Measurements from ENCODE around the gene HS3ST2. TPM values are rescaled to one million over a fixed set of nuclear protein-coding genes. Genes with fewer than 3 reads are reported as not detected.

HS3ST2 gene
- total RNA-seq, 1 experiment from 2014 or later, result 0.24 TPM

DNA sequence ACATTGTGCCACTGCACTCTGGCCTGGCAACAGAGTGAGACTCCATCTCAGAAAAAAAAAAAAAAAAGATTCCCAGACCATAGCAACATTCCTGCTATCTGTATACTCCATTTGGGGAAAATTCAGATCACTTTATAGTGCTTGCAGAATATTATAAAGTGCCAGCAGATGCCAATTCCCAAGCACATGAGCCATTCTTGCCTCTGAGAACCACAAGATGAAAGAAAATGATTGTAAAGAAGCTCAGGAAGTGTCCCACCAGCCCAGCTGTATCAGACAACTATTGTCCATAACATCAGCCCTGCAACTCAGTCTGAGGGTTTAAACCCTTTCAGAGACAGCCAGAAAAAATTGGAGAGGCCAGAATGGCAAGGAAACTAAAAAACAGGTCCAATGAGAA lies 69.0 kb downstream of the HS3ST2 start:
- BruUV-seq (replicated peaks), result no TSS peak
- no peak overlapping the region for H3K4me3 ChIP-seq (ENCODE audit: low read depth, low read length, poor library complexity, severe bottlenecking)
- ChIA-PET CTCF (no interaction called here), POLR2A (ENCODE audit: low non-redundant PET) (no interaction called here)
- no peaks in the 10 kb centered on the region for H3K36me3 ChIP-seq (ENCODE audit: insufficient read depth, low read length, poor library complexity, severe bottlenecking)
- peaks cover 44% of the 10 kb centered on the region for H3K27me3 ChIP-seq (replicated peaks; ENCODE audit: insufficient read depth, low read depth, low read length, poor library complexity)
- H3K27ac ChIP-seq (ENCODE audit: low read depth, low read length, poor library complexity, severe bottlenecking), result no peak overlapping the region
- H3K4me1 ChIP-seq (ENCODE audit: insufficient read depth, low read length, poor library complexity, severe bottlenecking), result no peaks in the 10 kb centered on the region
- no peaks in the 10 kb centered on the region for H3K9me3 ChIP-seq (ENCODE audit: low read depth, low read length, poor library complexity, severe bottlenecking)
- TF ChIP-seq CTCF (conservative IDR thresholded peaks at IDR 0.05; ENCODE audit: low read depth, low read length) (no peak), EZH2 (IDR thresholded peaks at IDR 0.05; ENCODE audit: borderline replicate concordance, low read depth, low read length, poor library complexity, severe bottlenecking) (no peak)
- intact Hi-C loops (cut with micrococcal nuclease; ENCODE audit: unreplicated experiment), result no loop called here
- no peak for DNase-seq (ENCODE audit: low spot score)

DNA sequence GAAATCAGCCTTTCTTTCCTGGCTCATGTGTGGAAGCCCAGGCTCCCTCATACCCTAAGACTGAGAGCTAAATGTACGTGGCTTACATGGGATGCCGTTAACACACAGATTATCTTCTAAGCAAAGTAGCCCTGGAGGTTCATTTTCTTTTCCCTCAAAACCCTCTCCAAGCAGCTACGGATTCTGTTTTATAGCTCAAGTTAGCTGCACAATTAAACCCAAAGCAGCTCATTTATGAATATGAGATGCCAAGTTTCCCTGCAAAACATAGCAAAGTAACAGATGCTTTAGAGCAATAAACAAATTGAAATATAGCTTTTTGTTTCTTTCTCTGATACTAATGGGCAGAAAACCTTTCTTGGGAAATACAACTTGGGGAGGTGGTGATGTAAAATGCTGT lies 72.0 kb downstream of the HS3ST2 start:
- ChIA-PET CTCF (no interaction called here), POLR2A (ENCODE audit: low non-redundant PET) (no interaction called here)
- Histone ChIP-seq H3K27me3 (replicated peaks; ENCODE audit: insufficient read depth, low read depth, low read length, poor library complexity) (peaks cover 53% of the 10 kb centered on the region), H3K4me1 (ENCODE audit: insufficient read depth, low read length, poor library complexity, severe bottlenecking) (no peaks in the 10 kb centered on the region), H3K27ac (ENCODE audit: low read depth, low read length, poor library complexity, severe bottlenecking) (no peak overlapping the region), H3K36me3 (ENCODE audit: insufficient read depth, low read length, poor library complexity, severe bottlenecking) (no peaks in the 10 kb centered on the region), H3K9me3 (ENCODE audit: low read depth, low read length, poor library complexity, severe bottlenecking) (no peaks in the 10 kb centered on the region), H3K4me3 (ENCODE audit: low read depth, low read length, poor library complexity, severe bottlenecking) (no peak overlapping the region)
- intact Hi-C loops (cut with micrococcal nuclease; ENCODE audit: unreplicated experiment), result no loop called here
- TF ChIP-seq EZH2 (IDR thresholded peaks at IDR 0.05; ENCODE audit: borderline replicate concordance, low read depth, low read length, poor library complexity, severe bottlenecking), result no peak
- TF ChIP-seq CTCF (conservative IDR thresholded peaks at IDR 0.05; ENCODE audit: low read depth, low read length), result no peak
- no peak for DNase-seq (ENCODE audit: low spot score)
- no TSS peak for BruUV-seq (replicated peaks)

- Histone ChIP-seq H3K27me3 (replicated peaks; ENCODE audit: insufficient read depth, low read depth, low read length, poor library complexity) (peaks cover 47% of the 10 kb centered on the region), H3K4me3 (ENCODE audit: low read depth, low read length, poor library complexity, severe bottlenecking) (no peak overlapping the region), H3K27ac (ENCODE audit: low read depth, low read length, poor library complexity, severe bottlenecking) (no peak overlapping the region), H3K9me3 (ENCODE audit: low read depth, low read length, poor library complexity, severe bottlenecking) (no peaks in the 10 kb centered on the region), H3K4me1 (ENCODE audit: insufficient read depth, low read length, poor library complexity, severe bottlenecking) (no peaks in the 10 kb centered on the region), H3K36me3 (ENCODE audit: insufficient read depth, low read length, poor library complexity, severe bottlenecking) (no peaks in the 10 kb centered on the region)
- DNase-seq (ENCODE audit: low spot score), result no peak
- intact Hi-C loops (cut with micrococcal nuclease; ENCODE audit: unreplicated experiment), result no loop called here
- TF ChIP-seq CTCF (conservative IDR thresholded peaks at IDR 0.05; ENCODE audit: low read depth, low read length) (no peak), EZH2 (IDR thresholded peaks at IDR 0.05; ENCODE audit: borderline replicate concordance, low read depth, low read length, poor library complexity, severe bottlenecking) (no peak)
- ChIA-PET CTCF (no interaction called here), POLR2A (ENCODE audit: low non-redundant PET) (no interaction called here)
- no TSS peak for BruUV-seq (replicated peaks)
Measured at GRCh38 chr16:22886927-22887326, 73.0 kb downstream of the HS3ST2 start.
